GM12872 (cell line): ENCODE results near the gene PRICKLE3.

Experiments
- TF ChIP-seq, protein P1 (sequence below): IDR thresholded peaks from 3 replicates; pipeline ENCODE4 v1.5.1; 2011; ENCODE audit warnings: low read depth, mild to moderate bottlenecking, low read length, moderate library complexity; ENCODE audit not compliant: insufficient read depth

Gene PRICKLE3

GRCh38 chrX:49162620-49163019 lies 23.6 kb downstream of the PRICKLE3 start, which contains the start of gene MAGIX:
TSS of gene MAGIX (plus strand) at chrX:49162758. CDS start at chrX:49162890, 132 bp downstream.
- TF ChIP-seq, protein P1, sequence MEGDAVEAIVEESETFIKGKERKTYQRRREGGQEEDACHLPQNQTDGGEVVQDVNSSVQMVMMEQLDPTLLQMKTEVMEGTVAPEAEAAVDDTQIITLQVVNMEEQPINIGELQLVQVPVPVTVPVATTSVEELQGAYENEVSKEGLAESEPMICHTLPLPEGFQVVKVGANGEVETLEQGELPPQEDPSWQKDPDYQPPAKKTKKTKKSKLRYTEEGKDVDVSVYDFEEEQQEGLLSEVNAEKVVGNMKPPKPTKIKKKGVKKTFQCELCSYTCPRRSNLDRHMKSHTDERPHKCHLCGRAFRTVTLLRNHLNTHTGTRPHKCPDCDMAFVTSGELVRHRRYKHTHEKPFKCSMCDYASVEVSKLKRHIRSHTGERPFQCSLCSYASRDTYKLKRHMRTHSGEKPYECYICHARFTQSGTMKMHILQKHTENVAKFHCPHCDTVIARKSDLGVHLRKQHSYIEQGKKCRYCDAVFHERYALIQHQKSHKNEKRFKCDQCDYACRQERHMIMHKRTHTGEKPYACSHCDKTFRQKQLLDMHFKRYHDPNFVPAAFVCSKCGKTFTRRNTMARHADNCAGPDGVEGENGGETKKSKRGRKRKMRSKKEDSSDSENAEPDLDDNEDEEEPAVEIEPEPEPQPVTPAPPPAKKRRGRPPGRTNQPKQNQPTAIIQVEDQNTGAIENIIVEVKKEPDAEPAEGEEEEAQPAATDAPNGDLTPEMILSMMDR, result no peak

GRCh38 chrX:49161632-49162031 lies 24.5 kb downstream of the PRICKLE3 start:
- TF ChIP-seq, protein P1, result no peak

GRCh38 chrX:49160908-49161307 lies 25.3 kb downstream of the PRICKLE3 start:
- TF ChIP-seq, protein P1, result no peak

- TF ChIP-seq, protein P1, result no peak
Observed at GRCh38 chrX:49157194-49157593, 29.0 kb downstream of the PRICKLE3 start.

- TF ChIP-seq, protein P1, result peak; percentile 60; the same call in 2 of the 3 replicates
Observed at GRCh38 chrX:49155900-49156837, 30.0 kb downstream of the PRICKLE3 start.

DNA sequence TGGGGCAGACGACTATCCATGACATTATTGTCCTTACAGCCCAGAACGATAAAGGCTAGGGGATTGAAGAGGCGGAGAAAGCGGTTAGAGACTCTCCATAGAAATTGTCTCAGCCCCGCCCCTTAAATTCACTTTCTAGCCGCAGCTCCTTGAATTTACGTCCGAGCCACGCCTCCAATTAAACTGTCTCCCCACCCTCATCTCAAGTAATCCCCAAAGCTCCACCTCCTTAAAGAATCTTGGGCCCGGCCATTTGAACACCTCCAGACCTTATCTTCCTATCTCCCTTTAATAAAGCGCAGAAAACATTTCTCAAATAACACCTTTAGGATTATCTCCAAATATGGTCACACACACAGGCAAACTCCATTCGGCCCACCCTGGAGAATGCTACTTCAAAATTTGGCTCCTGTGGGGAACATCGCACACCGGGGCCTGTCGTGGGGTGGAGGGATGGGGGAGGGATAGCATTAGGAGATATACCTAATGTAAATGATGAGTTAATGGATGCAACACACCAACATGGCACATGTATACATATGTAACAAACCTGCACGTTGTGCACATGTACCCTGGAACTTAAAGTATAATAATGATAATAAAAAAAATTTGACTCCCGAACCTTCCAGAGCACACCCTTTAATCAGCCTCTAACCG lies 30.8 kb downstream of the PRICKLE3 start:
- TF ChIP-seq, protein P1, result no peak

- TF ChIP-seq, protein P1, result no peak
Observed at GRCh38 chrX:49153467-49153866, 32.7 kb downstream of the PRICKLE3 start.
